HG03469 (cell line): Measurements from ENCODE around the gene NSMCE3.

Source experiments
- ATAC-seq: cut with Tn5 transposase; IDR thresholded peaks from one replicate; pipeline ENCODE4 v1.9.1; 2021; ENCODE audit warnings: mild to moderate bottlenecking, moderate library complexity, moderate number of reproducible peaks; ENCODE audit not compliant: unreplicated experiment

Gene NSMCE3

DNA sequence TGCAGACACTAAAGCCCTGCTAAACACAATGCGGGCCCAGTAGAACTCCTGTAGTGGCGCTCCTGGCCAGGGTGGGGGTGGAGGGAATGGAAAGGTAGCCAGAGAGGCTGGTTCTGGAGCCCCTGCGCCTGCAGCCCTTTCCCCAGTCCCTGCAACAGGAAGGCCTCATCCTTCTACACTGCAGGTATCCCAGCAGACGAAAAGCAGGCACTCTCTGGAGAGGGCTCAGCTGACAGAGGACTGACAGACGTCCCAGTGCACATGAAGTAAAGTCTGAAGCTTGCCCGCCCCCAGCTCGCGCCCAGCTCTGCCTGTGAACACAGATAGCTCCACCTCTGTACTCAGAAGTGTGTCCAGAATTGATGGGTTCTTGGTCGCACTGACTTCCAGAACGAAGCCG is 46.0 kb downstream of the NSMCE3 start:
- no peak for ATAC-seq

DNA sequence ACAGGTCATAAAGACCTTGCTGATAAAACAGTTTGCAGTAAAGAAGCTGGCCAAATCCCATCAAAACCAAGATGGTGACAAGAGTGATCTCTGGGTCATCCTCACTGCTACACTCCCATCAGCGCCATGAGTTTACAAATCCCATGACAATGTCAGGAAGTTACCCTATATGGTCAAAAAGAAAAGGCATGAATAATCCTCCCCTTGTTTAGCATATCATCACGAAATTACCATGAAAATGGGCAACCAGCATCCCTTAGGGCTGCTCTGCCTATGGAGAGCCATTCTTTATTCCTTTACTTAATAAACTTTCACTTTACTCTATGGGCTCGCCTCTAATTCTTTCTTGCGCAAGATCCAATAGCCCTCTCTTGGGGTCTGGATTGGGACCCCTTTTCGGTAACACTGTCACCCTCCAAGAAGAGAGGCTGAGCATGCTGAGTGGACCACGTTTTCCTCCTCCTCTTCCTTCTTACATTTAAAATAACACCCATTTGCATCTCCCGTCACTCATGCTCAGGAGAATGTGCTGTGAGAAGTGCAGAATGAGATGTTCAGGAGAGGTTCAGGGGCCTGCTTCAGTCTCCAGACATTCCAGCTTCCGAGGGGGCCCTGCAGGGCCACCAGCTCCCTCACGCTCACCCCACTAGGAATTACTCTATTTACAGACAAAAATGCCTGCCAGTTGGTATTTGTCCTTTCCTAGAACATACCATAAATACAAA is 47.3 kb downstream of the NSMCE3 start:
- ATAC-seq, result no peak

DNA sequence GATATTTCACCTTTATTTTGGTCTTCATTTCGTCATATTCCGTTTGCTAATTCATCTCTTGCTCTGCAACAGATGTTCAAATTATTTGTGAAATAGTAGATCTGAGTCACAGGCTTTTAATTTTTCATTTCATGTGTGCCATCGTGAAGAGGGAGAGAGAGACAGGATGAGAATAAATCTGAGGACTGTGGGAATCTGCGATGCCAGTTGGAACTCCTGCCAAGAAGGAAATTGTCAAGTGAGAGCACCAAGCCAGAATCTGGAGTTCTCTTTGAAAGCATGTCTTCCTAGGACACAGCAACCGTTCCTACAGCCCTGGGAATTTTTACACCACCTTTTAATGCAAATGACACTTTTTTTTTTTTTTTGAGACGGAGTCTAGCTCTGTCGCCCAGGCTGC is 48.8 kb downstream of the NSMCE3 start:
- no peak for ATAC-seq

DNA sequence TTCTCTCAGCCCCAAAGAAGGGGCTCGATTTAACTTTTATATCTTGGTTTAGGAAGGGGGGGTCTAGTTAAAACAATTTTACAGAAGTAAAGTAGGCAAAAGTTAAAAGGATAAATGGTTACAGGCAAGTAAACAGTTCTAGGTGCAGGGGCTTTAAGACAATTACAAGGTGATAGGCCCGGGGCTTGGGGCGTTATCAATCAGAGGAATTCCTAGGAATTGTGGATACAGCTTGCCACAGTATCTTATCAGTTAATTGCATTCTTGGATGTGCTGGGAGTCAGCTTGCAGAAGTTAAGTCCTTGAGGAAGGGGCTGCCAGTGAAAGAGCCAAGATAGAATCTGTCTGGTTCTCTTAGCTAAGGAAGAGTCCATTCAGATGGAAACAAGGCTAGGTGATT is 52.7 kb downstream of the NSMCE3 start:
- no peak for ATAC-seq
